Vagina (tissue), 2 donors: ENCODE results near the gene EPHB1.

Experiments
- CTCF ChIP-seq, 3 experiments: fragments of 450-650 bp in 2 of 3; fragments of 200-600 bp in 1 of 3; sonication (generic) in 1 of 3; IDR thresholded peaks; one replicate each; pipeline ENCODE4 v1.5.1; 2017 to 2019; ENCODE audit warnings: antibody characterized with exemption in 3 of 3, mild to moderate bottlenecking in 2 of 3, moderate library complexity in 2 of 3
- POLR2AphosphoS5 ChIP-seq, 2 donors: sonication (generic); formaldehyde crosslinking; IDR thresholded peaks; one replicate each; pipeline ENCODE4 v1.9.0; 2017; ENCODE audit warnings: antibody characterized with exemption in 2 of 2, mild to moderate bottlenecking in 2 of 2, low read depth in 1 of 2; ENCODE audit not compliant: insufficient read depth in 1 of 2

GRCh38 chr3:134829721-134830120, 34.7 kb downstream of the EPHB1 start:
- no peak for TF ChIP-seq CTCF (IDR thresholded peaks at IDR 0.05)
- no peak for TF ChIP-seq POLR2AphosphoS5 (IDR thresholded peaks at IDR 0.05; ENCODE audit: insufficient read depth in 1 of 2, low read depth in 1 of 2)
